GM18909 (cell line): ENCODE data around the gene TSGA10.
"Not testable (repeated sequence)": the region's sequence is repeated elsewhere in the genome, so short reads cannot be mapped to it uniquely, and the experiment has no call there.

Experiments used
- ATAC-seq: cut with Tn5 transposase; IDR thresholded peaks from one replicate; pipeline ENCODE4 v1.9.1; 2021; ENCODE audit warnings: mild to moderate bottlenecking; ENCODE audit not compliant: unreplicated experiment, poor library complexity

TSGA10 gene

GRCh38 chr2:99081891-99082290 is 72.9 kb downstream of the TSGA10 start:
- ATAC-seq, result no peak

GRCh38 chr2:99079226-99079625 is 75.5 kb downstream of the TSGA10 start:
- ATAC-seq, result no peak

GRCh38 chr2:99072551-99072950 is 82.2 kb downstream of the TSGA10 start:
- ATAC-seq, result no peak

GRCh38 chr2:99067871-99068625 is 86.7 kb downstream of the TSGA10 start:
- ATAC-seq, result no peak

GRCh38 chr2:99066075-99066958 is 88.4 kb downstream of the TSGA10 start:
- ATAC-seq, result peak; percentile 92

GRCh38 chr2:99049187-99049586 is 105.6 kb downstream of the TSGA10 start:
- ATAC-seq, result not testable (repeated sequence)

GRCh38 chr2:99040736-99041300 is 113.9 kb downstream of the TSGA10 start:
- not testable (repeated sequence) for ATAC-seq

GRCh38 chr2:99035920-99036319 is 118.8 kb downstream of the TSGA10 start:
- ATAC-seq, result no peak

- no peak for ATAC-seq
Measured at GRCh38 chr2:99032786-99033185, 122.0 kb downstream of the TSGA10 start.

GRCh38 chr2:99032001-99032400 is 122.7 kb downstream of the TSGA10 start:
- no peak for ATAC-seq

- no peak for ATAC-seq
Measured at GRCh38 chr2:99031481-99031880, 123.3 kb downstream of the TSGA10 start.

GRCh38 chr2:99028558-99028957 is 126.2 kb downstream of the TSGA10 start:
- no peak for ATAC-seq

GRCh38 chr2:99027856-99028255 is 126.9 kb downstream of the TSGA10 start:
- ATAC-seq, result no peak

- ATAC-seq, result no peak
Measured at GRCh38 chr2:99000708-99001107, 154.0 kb downstream of the TSGA10 start.

- ATAC-seq, result not testable (repeated sequence)
Measured at GRCh38 chr2:98988695-98989094, 166.0 kb downstream of the TSGA10 start.

GRCh38 chr2:98985905-98986666 is 168.7 kb downstream of the TSGA10 start:
- no peak for ATAC-seq

GRCh38 chr2:98975611-98976010 is 179.1 kb downstream of the TSGA10 start:
- no peak for ATAC-seq

GRCh38 chr2:98972582-98973167 is 182.1 kb downstream of the TSGA10 start:
- no peak for ATAC-seq

GRCh38 chr2:98959810-98960507 is 194.8 kb downstream of the TSGA10 start:
- ATAC-seq, result no peak
